ENCODE data around the gene KCTD5. TPM values are rescaled to one million over a fixed set of nuclear protein-coding genes. Genes with fewer than 3 reads are reported as not detected.

Gene KCTD5
- total and polyA plus RNA-seq, 7 donors: 9.5 to 80.5 (median 17.1) TPM

DNA sequence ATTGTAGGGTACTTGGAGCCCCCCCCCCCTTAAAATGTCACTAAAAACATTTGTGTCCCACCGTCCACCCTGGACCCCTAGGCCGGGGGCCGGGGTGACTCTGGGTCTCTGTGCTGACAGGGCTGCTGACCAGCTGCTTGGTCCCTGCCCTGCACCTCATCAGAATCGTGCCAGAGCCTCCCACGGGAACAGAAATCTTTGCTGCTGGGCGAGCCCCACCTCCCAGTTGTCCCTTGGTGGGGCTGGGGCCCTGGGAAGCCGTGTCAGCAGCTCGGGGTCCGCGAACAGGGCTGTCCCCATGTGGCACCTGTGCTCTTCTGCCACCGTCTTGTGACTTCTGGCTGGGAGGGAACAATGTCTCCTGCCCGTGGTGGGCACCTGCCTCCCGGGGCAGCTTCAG is 18.5 kb downstream of the KCTD5 start:
- no peak for DNase-seq
- no peak overlapping the region for H3K27ac ChIP-seq
- no peak overlapping the region for H3K4me3 ChIP-seq
- peaks cover 28 to 95% (median 68%) of the 10 kb centered on the region in 4 donors for H3K36me3 ChIP-seq
- H3K4me1 ChIP-seq: no peaks in the 10 kb centered on the region
- WGBS, 2 donors: 91% methylated on average over 13 of the region's 13 CpGs
- H3K9me3 ChIP-seq: no peaks in the 10 kb centered on the region
- no peak for TF ChIP-seq POLR2AphosphoS5 (IDR thresholded peaks at IDR 0.05)
- TF ChIP-seq, protein P1, sequence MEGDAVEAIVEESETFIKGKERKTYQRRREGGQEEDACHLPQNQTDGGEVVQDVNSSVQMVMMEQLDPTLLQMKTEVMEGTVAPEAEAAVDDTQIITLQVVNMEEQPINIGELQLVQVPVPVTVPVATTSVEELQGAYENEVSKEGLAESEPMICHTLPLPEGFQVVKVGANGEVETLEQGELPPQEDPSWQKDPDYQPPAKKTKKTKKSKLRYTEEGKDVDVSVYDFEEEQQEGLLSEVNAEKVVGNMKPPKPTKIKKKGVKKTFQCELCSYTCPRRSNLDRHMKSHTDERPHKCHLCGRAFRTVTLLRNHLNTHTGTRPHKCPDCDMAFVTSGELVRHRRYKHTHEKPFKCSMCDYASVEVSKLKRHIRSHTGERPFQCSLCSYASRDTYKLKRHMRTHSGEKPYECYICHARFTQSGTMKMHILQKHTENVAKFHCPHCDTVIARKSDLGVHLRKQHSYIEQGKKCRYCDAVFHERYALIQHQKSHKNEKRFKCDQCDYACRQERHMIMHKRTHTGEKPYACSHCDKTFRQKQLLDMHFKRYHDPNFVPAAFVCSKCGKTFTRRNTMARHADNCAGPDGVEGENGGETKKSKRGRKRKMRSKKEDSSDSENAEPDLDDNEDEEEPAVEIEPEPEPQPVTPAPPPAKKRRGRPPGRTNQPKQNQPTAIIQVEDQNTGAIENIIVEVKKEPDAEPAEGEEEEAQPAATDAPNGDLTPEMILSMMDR (IDR thresholded peaks at IDR 0.05): no peak
- no peak for TF ChIP-seq EP300 (IDR thresholded peaks at IDR 0.05)
- no peak for TF ChIP-seq POLR2A (IDR thresholded peaks at IDR 0.05)
- no peaks in the 10 kb centered on the region for H3K27me3 ChIP-seq
- intact Hi-C loops (cut with DNase I): no loop called here

DNA sequence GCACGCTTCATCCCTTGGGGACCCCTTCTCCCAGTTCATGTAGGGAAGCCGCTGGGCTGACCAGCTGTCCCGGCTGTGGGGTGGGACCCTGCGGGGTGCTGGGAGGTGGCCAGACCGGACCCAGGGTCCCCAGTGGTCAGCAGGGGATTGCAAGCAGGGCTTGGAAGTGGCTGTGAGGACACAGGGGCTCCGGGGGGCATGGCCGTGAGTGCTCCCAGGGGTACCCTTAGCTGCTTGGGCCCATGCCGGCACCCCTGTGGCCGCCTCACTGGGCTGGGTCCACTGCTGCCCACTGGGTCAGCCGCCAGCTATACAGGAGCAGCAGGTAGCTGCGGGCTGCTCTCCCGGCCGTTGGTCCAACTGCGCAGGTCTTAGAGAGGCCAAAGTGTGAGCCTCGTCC is 18.9 kb downstream of the KCTD5 start:
- DNase-seq: no peak
- Histone ChIP-seq H3K27me3 (no peaks in the 10 kb centered on the region), H3K27ac (no peak overlapping the region), H3K9me3 (no peaks in the 10 kb centered on the region), H3K4me3 (no peak overlapping the region), H3K4me1 (no peaks in the 10 kb centered on the region), H3K36me3 (peaks cover 28 to 100% (median 69%) of the 10 kb centered on the region in 4 donors)
- TF ChIP-seq EP300 (IDR thresholded peaks at IDR 0.05) (no peak), POLR2AphosphoS5 (IDR thresholded peaks at IDR 0.05) (no peak), POLR2A (IDR thresholded peaks at IDR 0.05) (no peak)
- TF ChIP-seq, protein P1 (IDR thresholded peaks at IDR 0.05): no peak
- intact Hi-C loops (cut with DNase I): no loop called here
- 95 to 96% methylated on average over 15 of the region's 15 CpGs for WGBS, 2 donors

DNA sequence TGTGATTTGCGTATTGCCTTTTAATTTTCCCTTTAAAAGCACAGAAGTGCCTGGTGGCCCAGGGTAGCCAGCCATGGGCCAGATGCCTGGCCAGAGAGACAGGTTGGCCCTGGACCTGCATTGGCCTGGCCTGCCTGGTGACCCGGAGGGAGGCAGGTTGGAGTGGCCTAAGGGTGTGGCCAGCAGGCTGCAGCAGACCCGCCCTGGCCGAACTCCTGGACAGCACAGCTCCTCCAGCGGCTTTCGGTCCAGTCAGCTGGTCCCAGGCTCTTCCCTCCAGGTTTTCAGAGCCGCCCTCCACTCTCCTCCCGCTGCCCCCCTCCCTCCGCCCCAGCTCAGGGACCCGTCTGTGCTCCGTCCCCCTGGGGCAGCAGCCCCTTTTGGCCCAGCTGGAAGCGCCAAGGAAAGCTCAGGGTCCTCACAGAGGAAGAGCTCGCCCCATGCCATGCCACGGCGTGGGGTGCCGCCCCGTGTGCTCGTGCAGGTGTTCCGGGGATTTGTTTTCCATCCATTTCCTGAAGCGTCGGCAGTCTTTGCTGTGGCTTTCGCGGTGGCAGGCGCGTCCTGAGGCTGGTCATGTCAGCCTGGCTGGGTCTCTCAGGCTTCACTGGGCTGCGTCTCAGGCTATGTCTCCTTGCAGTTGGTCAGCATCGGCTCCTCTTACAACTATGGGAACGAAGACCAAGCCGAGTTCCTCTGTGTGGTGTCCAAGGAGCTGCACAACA is 19.6 kb downstream of the KCTD5 start:
- Histone ChIP-seq H3K9me3 (no peaks in the 10 kb centered on the region), H3K36me3 (peaks cover 28 to 98% (median 68%) of the 10 kb centered on the region in 4 donors), H3K4me3 (no peak overlapping the region), H3K27me3 (no peaks in the 10 kb centered on the region), H3K4me1 (no peaks in the 10 kb centered on the region), H3K27ac (no peak overlapping the region)
- intact Hi-C loops (cut with DNase I): no loop called here
- no peak for DNase-seq
- 90 to 94% methylated on average over 29 of the region's 29 CpGs for WGBS, 2 donors
- TF ChIP-seq, protein P1 (IDR thresholded peaks at IDR 0.05): no peak
- no peak for TF ChIP-seq EP300 (IDR thresholded peaks at IDR 0.05)
- no peak for TF ChIP-seq POLR2AphosphoS5 (IDR thresholded peaks at IDR 0.05)
- TF ChIP-seq POLR2A (IDR thresholded peaks at IDR 0.05): no peak

DNA sequence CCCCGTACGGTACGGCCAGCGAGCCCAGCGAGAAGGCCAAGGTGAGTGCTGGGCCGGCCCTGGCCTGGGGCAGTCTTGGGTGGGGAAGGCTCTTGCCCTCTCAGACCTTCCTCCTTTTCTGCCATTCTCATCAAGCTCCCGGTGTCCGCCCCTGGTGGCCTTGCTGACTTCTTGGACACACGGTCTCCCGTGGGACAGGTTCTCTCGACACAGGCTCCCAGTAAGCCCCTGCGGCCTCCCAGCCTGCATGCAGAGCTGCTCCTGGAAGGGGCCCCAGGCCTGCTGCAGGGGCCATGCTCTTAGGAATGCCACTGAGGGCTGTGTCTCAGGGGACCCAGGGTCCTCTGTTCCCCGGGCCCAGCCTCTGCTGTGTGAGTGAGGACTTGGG is 20.1 kb downstream of the KCTD5 start:
- intact Hi-C loops (cut with DNase I): no loop called here
- H3K4me3 ChIP-seq: no peak overlapping the region

More for the DNA sequence above, 20.1 kb downstream of the KCTD5 start:
- no peaks in the 10 kb centered on the region for H3K4me1 ChIP-seq
- no peak for DNase-seq
- H3K9me3 ChIP-seq: no peaks in the 10 kb centered on the region
- H3K27me3 ChIP-seq: no peaks in the 10 kb centered on the region
- WGBS, 2 donors: 95 to 96% methylated on average over 13 of the region's 13 CpGs
- no peak for TF ChIP-seq POLR2A (IDR thresholded peaks at IDR 0.05)
- no peak for TF ChIP-seq POLR2AphosphoS5 (IDR thresholded peaks at IDR 0.05)
- TF ChIP-seq EP300 (IDR thresholded peaks at IDR 0.05): no peak
- TF ChIP-seq, protein P1 (IDR thresholded peaks at IDR 0.05): no peak
- H3K36me3 ChIP-seq: peaks cover 26 to 98% (median 69%) of the 10 kb centered on the region in 4 donors
- no peak overlapping the region for H3K27ac ChIP-seq

All from sigmoid colon (tissue), 7 donors.